ENCODE results near the gene OR5T2. TPM values are rescaled to one million over a fixed set of nuclear protein-coding genes. Genes with fewer than 3 reads are reported as not detected.
"Not testable (repeated sequence)": the region's sequence is repeated elsewhere in the genome, so short reads cannot be mapped to it uniquely, and the experiment has no call there.

Gene OR5T2
- total RNA-seq (not detected), polyA plus RNA-seq (not detected)

GRCh38 chr11:56234155-56234554 lies at the start of gene OR5T2:
OR5T2 (minus strand) TSS chr11:56234255; CDS start chr11:56233062, 1,193 bp downstream.
- DNase-seq (ENCODE audit: extremely low spot score), result no peak
- Histone ChIP-seq H3K4me1 (ENCODE audit: insufficient read depth) (no peaks in the 10 kb centered on the region), H3K27ac (ENCODE audit: low read depth) (no peak within 1 kb of the TSS), H3K36me3 (ENCODE audit: insufficient read depth) (no peaks in the 10 kb centered on the region), H3K4me3 (ENCODE audit: low read depth, low read length) (no peak within 1 kb of the TSS)
- WGBS, result 53% methylated on average over 1 of the region's 1 CpG

- H3K27ac ChIP-seq (ENCODE audit: low read depth), result no peak within 1 kb of the TSS
- no peaks in the 10 kb centered on the region for H3K36me3 ChIP-seq (ENCODE audit: insufficient read depth)
- no peak for DNase-seq (ENCODE audit: extremely low spot score)
- no peaks in the 10 kb centered on the region for H3K4me1 ChIP-seq (ENCODE audit: insufficient read depth)
- H3K4me3 ChIP-seq (ENCODE audit: low read depth, low read length), result no peak within 1 kb of the TSS
These were observed 39.8 kb upstream of the OR5T2 start, which contains the start of gene OR5T1 for GRCh38 chr11:56273854-56274253. OR5T1 (plus strand) TSS chr11:56274154; CDS start chr11:56275639, 1,485 bp downstream.

- 56% methylated on average over 3 of the region's 3 CpGs for WGBS
- Histone ChIP-seq H3K27ac (ENCODE audit: low read depth) (no peak overlapping the region), H3K4me1 (ENCODE audit: insufficient read depth) (no peaks in the 10 kb centered on the region), H3K36me3 (ENCODE audit: insufficient read depth) (no peaks in the 10 kb centered on the region), H3K4me3 (ENCODE audit: low read depth, low read length) (no peak overlapping the region)
- DNase-seq (ENCODE audit: extremely low spot score), result no peak
These were observed 37.0 kb upstream of the OR5T2 start for GRCh38 chr11:56271092-56271491.

DNA sequence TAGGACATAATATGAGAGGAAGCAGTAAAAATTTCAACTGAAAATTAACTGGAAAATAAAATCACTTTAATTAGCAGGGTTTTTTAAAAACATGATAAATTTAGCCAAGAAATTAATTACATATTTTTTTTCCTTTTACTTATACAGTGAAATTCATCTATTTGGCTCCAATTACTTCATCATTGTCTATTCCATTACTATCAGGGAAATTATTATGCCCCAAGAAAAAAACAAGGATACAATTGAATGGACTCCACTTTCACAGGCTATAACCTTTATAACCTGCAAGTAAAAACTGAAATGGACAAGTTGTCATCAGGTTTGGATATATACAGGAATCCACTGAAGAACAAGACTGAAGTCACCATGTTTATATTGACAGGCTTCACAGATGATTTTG lies 17.9 kb upstream of the OR5T2 start, which contains the start of gene OR5T3:
Gene OR5T3 (plus strand): TSS at position 301 of the 400 bp plus-strand sequence. CDS start 0 bp downstream, at position 301.
- H3K27ac ChIP-seq (ENCODE audit: low read depth), result no peak within 1 kb of the TSS
- no peak for DNase-seq (ENCODE audit: extremely low spot score)
- H3K4me1 ChIP-seq (ENCODE audit: insufficient read depth), result no peaks in the 10 kb centered on the region
- no peaks in the 10 kb centered on the region for H3K36me3 ChIP-seq (ENCODE audit: insufficient read depth)
- no peak within 1 kb of the TSS for H3K4me3 ChIP-seq (ENCODE audit: low read depth, low read length)

GRCh38 chr11:56219735-56220134 lies 14.3 kb downstream of the OR5T2 start:
- not testable (repeated sequence) for H3K4me1 ChIP-seq (ENCODE audit: insufficient read depth); H3K4me3 ChIP-seq (ENCODE audit: low read depth, low read length); H3K36me3 ChIP-seq (ENCODE audit: insufficient read depth); H3K27ac ChIP-seq (ENCODE audit: low read depth); DNase-seq (ENCODE audit: extremely low spot score)
- WGBS, result 78% methylated on average over 5 of the region's 5 CpGs

DNA sequence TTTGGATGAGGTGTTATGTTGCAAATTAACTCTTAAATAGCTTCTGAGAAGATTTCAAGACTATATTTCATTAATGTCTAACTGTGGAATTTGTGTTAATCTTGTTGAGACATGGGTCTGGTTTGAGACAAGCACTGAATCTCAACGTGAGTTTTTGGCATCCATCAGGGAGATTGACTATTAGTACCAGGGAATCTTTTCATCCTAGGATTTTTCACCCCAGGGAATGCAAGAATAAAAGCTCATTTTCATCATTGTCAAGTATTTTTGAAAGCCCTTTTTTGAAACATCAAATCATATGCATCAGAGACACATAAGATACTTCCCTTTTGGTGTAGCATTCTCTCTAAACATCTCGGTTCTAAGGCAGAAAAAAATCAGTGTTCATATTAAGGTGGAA lies 19.5 kb downstream of the OR5T2 start:
- 74% methylated on average over 2 of the region's 2 CpGs for WGBS
- DNase-seq (ENCODE audit: extremely low spot score), result no peak
- Histone ChIP-seq H3K4me3 (ENCODE audit: low read depth, low read length) (no peak overlapping the region), H3K36me3 (ENCODE audit: insufficient read depth) (no peaks in the 10 kb centered on the region), H3K4me1 (ENCODE audit: insufficient read depth) (no peaks in the 10 kb centered on the region), H3K27ac (ENCODE audit: low read depth) (no peak overlapping the region)

DNA sequence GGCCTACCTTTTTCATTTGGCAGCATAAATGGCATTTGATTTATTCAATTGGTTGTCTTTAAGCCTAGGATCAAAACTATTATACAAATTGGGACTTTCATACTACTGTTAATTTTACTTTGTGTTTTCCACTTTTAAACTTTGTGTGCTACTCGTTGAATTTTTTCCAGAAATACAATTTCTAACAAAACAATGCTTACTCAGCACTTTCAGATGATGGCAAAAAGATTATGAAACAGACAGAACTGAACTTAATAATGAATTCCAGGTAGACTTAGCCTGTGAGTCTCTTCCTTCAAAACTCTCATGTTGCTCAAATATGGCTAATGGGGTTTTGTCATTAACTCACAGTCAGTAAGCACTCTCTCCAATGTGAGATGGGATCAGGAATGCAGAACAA lies 26.3 kb downstream of the OR5T2 start:
- Histone ChIP-seq H3K27ac (ENCODE audit: low read depth) (no peak overlapping the region), H3K4me3 (ENCODE audit: low read depth, low read length) (no peak overlapping the region), H3K36me3 (ENCODE audit: insufficient read depth) (no peaks in the 10 kb centered on the region), H3K4me1 (ENCODE audit: insufficient read depth) (no peaks in the 10 kb centered on the region)
- 52% methylated on average over 1 of the region's 1 CpG for WGBS
- DNase-seq (ENCODE audit: extremely low spot score), result no peak

- H3K4me1 ChIP-seq (ENCODE audit: insufficient read depth), result no peaks in the 10 kb centered on the region
- 58% methylated on average over 2 of the region's 2 CpGs for WGBS
- no peak for DNase-seq (ENCODE audit: extremely low spot score)
- no peaks in the 10 kb centered on the region for H3K36me3 ChIP-seq (ENCODE audit: insufficient read depth)
- no peak overlapping the region for H3K27ac ChIP-seq (ENCODE audit: low read depth)
- H3K4me3 ChIP-seq (ENCODE audit: low read depth, low read length), result no peak overlapping the region
These were observed 36.7 kb downstream of the OR5T2 start for GRCh38 chr11:56197367-56197766.

DNA sequence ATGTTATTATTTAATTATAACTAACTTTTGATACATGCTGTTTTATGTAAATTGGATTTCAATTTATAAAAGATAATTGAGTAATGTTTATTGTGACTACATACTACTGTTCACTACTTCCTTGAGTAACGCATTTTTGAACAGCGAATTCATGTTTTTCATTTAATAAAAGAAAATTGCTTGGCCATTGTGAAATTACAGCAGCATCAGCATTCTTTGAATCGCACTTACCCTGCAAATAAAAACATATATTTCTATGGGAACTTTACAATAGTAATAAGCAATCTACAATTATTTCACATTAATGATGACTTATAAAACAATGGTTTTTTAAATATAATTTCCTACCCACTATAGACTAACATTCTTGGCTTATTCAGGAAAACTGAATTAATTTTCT lies 37.4 kb downstream of the OR5T2 start:
- H3K4me1 ChIP-seq (ENCODE audit: insufficient read depth), result no peaks in the 10 kb centered on the region
- no peak overlapping the region for H3K27ac ChIP-seq (ENCODE audit: low read depth)
- DNase-seq (ENCODE audit: extremely low spot score), result no peak
- H3K36me3 ChIP-seq (ENCODE audit: insufficient read depth), result no peaks in the 10 kb centered on the region
- WGBS, result 82% methylated on average over 3 of the region's 3 CpGs
- no peak overlapping the region for H3K4me3 ChIP-seq (ENCODE audit: low read depth, low read length)

DNA sequence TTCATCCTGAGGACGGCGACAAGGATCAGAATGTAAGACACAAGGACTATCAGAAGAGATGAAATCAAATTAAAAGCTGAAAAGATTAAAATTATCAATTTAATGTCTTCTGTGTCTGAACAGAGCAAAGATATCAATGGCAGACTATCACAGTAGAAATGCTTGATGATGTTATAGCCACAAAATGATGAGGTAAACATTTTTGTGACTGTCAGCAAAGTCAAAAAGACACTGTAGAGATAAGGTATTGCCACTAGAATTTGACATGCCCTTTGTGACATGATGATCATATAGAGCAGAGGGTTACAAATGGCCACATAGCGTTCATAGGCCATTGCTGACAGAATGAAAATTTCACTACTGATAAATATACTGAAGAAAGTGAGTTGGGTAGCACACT lies 45.5 kb downstream of the OR5T2 start:
- no peaks in the 10 kb centered on the region for H3K4me1 ChIP-seq (ENCODE audit: insufficient read depth)
- no peak overlapping the region for H3K4me3 ChIP-seq (ENCODE audit: low read depth, low read length)
- DNase-seq (ENCODE audit: extremely low spot score), result no peak
- WGBS, result 88% methylated on average over 3 of the region's 3 CpGs
- no peaks in the 10 kb centered on the region for H3K36me3 ChIP-seq (ENCODE audit: insufficient read depth)
- no peak overlapping the region for H3K27ac ChIP-seq (ENCODE audit: low read depth)

- H3K4me3 ChIP-seq (ENCODE audit: low read depth, low read length), result no peak overlapping the region
- no peaks in the 10 kb centered on the region for H3K4me1 ChIP-seq (ENCODE audit: insufficient read depth)
- no peaks in the 10 kb centered on the region for H3K36me3 ChIP-seq (ENCODE audit: insufficient read depth)
- DNase-seq (ENCODE audit: extremely low spot score), result no peak
- H3K27ac ChIP-seq (ENCODE audit: low read depth), result no peak overlapping the region
These were observed 50.6 kb downstream of the OR5T2 start for GRCh38 chr11:56183459-56183858.

Other genes with a start within 250 kb of the OR5T2 start
- gene OR5F1, start 239.6 kb downstream of the OR5T2 start, total RNA-seq, result not detected
- gene OR5F1, start 239.6 kb downstream of the OR5T2 start, polyA plus RNA-seq, result not detected
- not detected for gene OR5AS1, start 206.6 kb downstream of the OR5T2 start, total RNA-seq
- not detected for gene OR5AS1, start 206.6 kb downstream of the OR5T2 start, polyA plus RNA-seq
- gene OR8I2, start 140.9 kb downstream of the OR5T2 start, total RNA-seq, result not detected
- gene OR8I2, start 140.9 kb downstream of the OR5T2 start, polyA plus RNA-seq, result not detected
- not detected for gene OR8H2, start 130.6 kb downstream of the OR5T2 start, total RNA-seq
- gene OR8H2, start 130.6 kb downstream of the OR5T2 start, polyA plus RNA-seq, result not detected
- gene OR8H3, start 111.9 kb downstream of the OR5T2 start, total RNA-seq, result not detected
- gene OR8H3, start 111.9 kb downstream of the OR5T2 start, polyA plus RNA-seq, result not detected
- not detected for gene OR8J3, start 94.1 kb downstream of the OR5T2 start, total RNA-seq
- gene OR8J3, start 94.1 kb downstream of the OR5T2 start, polyA plus RNA-seq, result not detected
- not detected for gene OR8K5, start 73.9 kb downstream of the OR5T2 start, total RNA-seq
- gene OR8K5, start 73.9 kb downstream of the OR5T2 start, polyA plus RNA-seq, result not detected
- gene OR5J2, start 57.6 kb downstream of the OR5T2 start, total RNA-seq, result not detected
- not detected for gene OR5J2, start 57.6 kb downstream of the OR5T2 start, polyA plus RNA-seq
- not detected for gene OR5T3, start 18.0 kb upstream of the OR5T2 start, total RNA-seq
- gene OR5T3, start 18.0 kb upstream of the OR5T2 start, polyA plus RNA-seq, result not detected
- gene OR5T1, start 39.9 kb upstream of the OR5T2 start, total RNA-seq, result not detected
- gene OR5T1, start 39.9 kb upstream of the OR5T2 start, polyA plus RNA-seq, result not detected
- not detected for gene OR8H1, start 58.0 kb upstream of the OR5T2 start, total RNA-seq
- gene OR8H1, start 58.0 kb upstream of the OR5T2 start, polyA plus RNA-seq, result not detected
- not detected for gene OR8K3, start 80.9 kb upstream of the OR5T2 start, total RNA-seq
- gene OR8K3, start 80.9 kb upstream of the OR5T2 start, polyA plus RNA-seq, result not detected
- not detected for gene OR8K1, start 111.8 kb upstream of the OR5T2 start, total RNA-seq
- not detected for gene OR8K1, start 111.8 kb upstream of the OR5T2 start, polyA plus RNA-seq
- gene OR8J1, start 120.0 kb upstream of the OR5T2 start, total RNA-seq, result not detected
- not detected for gene OR8J1, start 120.0 kb upstream of the OR5T2 start, polyA plus RNA-seq
- not detected for gene OR8U1, start 141.4 kb upstream of the OR5T2 start, total RNA-seq
- not detected for gene OR8U1, start 141.4 kb upstream of the OR5T2 start, polyA plus RNA-seq
- gene OR5AL1, start 178.4 kb upstream of the OR5T2 start, total RNA-seq, result not detected
- not detected for gene OR5AL1, start 178.4 kb upstream of the OR5T2 start, polyA plus RNA-seq
- not detected for gene OR5M3, start 239.1 kb upstream of the OR5T2 start, total RNA-seq
- not detected for gene OR5M3, start 239.1 kb upstream of the OR5T2 start, polyA plus RNA-seq